HepG2 (cell line): ENCODE results near the gene NAP1L1. TPM values are rescaled to one million over a fixed set of nuclear protein-coding genes. Genes with fewer than 3 reads are reported as not detected.

Experiments used
- AKAP8 ChIP-seq: sonication (generic); formaldehyde crosslinking; IDR thresholded peaks from 2 replicates; pipeline ENCODE4 v1.5.1; 2020; ENCODE audit warnings: mild to moderate bottlenecking, missing genetic modification reagents
- CBX1 ChIP-seq: IDR thresholded peaks from one replicate; pipeline ENCODE4 v1.6.1; 2016; ENCODE audit warnings: antibody characterized with exemption, low read depth
- E2F2 ChIP-seq: sonication (generic); formaldehyde crosslinking; IDR thresholded peaks from 2 replicates; pipeline ENCODE4 v1.4.0; 2020; ENCODE audit warnings: missing genetic modification reagents, borderline replicate concordance
- E2F5 ChIP-seq: sonication (generic); formaldehyde crosslinking; conservative IDR thresholded peaks from 2 replicates; pipeline ENCODE4 v1.4.0; 2020; ENCODE audit warnings: missing genetic modification reagents
- IKZF5 ChIP-seq: IDR thresholded peaks from 2 replicates; pipeline ENCODE4 v1.6.1; 2018; ENCODE audit warnings: missing genetic modification reagents, mild to moderate bottlenecking, missing compliant biosample characterization
- KAT8 ChIP-seq: IDR thresholded peaks from 2 replicates; pipeline ENCODE4 v1.6.1; 2016; ENCODE audit warnings: missing genetic modification reagents, missing compliant biosample characterization
- KDM6A ChIP-seq: IDR thresholded peaks from 2 replicates; pipeline ENCODE4 v1.6.1; 2016; ENCODE audit warnings: low read depth
- LRRFIP1 ChIP-seq: sonication (generic); formaldehyde crosslinking; conservative IDR thresholded peaks from 2 replicates; pipeline ENCODE4 v1.4.0; 2020; ENCODE audit warnings: missing genetic modification reagents
- MEF2D ChIP-seq: sonication (generic); formaldehyde crosslinking; IDR thresholded peaks from 2 replicates; pipeline ENCODE4 v1.5.1; 2020; ENCODE audit warnings: mild to moderate bottlenecking, missing genetic modification reagents
- NPAS2 ChIP-seq: sonication (generic); formaldehyde crosslinking; IDR thresholded peaks from 2 replicates; pipeline ENCODE4 v1.8.0; 2022; ENCODE audit warnings: mild to moderate bottlenecking, missing genetic modification reagents, borderline replicate concordance
- PLRG1 ChIP-seq: fragments of 450-650 bp; conservative IDR thresholded peaks from 2 replicates; pipeline ENCODE4 v1.6.1; 2016
- RBFOX2 ChIP-seq: fragments of 200-400 bp; formaldehyde crosslinking; IDR thresholded peaks from 2 replicates; pipeline ENCODE4 v1.6.1; 2017; ENCODE audit warnings: low read depth, mild to moderate bottlenecking, low read length
- SMC3 ChIP-seq: IDR thresholded peaks from 2 replicates; pipeline ENCODE4 v1.6.1; 2011; ENCODE audit warnings: low read length, improper control_type of control experiment
- SP140L ChIP-seq: sonication (generic); formaldehyde crosslinking; IDR thresholded peaks from 2 replicates; pipeline ENCODE4 v1.4.0; 2020; ENCODE audit warnings: missing genetic modification reagents, borderline replicate concordance
- TRIM24 ChIP-seq: sonication (generic); formaldehyde crosslinking; IDR thresholded peaks from 2 replicates; pipeline ENCODE4 v1.8.0; 2022; ENCODE audit warnings: mild to moderate bottlenecking, missing genetic modification reagents
- ZFP36 ChIP-seq: fragments of 150-350 bp; IDR thresholded peaks from 2 replicates; pipeline ENCODE4 v1.6.1; 2018; ENCODE audit warnings: borderline replicate concordance, low read length, low read depth; ENCODE audit not compliant: partially characterized antibody
- ZFY ChIP-seq: sonication (generic); formaldehyde crosslinking; IDR thresholded peaks from 2 replicates; pipeline ENCODE4 v1.4.0; 2020; ENCODE audit warnings: missing genetic modification reagents
- ZNF329 ChIP-seq: sonication (generic); formaldehyde crosslinking; IDR thresholded peaks from 2 replicates; pipeline ENCODE4 v1.9.0; 2021; ENCODE audit warnings: low read depth, mild to moderate bottlenecking, missing genetic modification reagents
- ZNF652 ChIP-seq: IDR thresholded peaks from 2 replicates; pipeline ENCODE4 v1.6.1; 2016; ENCODE audit warnings: low read depth, borderline replicate concordance
- ZNF703 ChIP-seq: sonication (generic); formaldehyde crosslinking; IDR thresholded peaks from 2 replicates; pipeline ENCODE4 v1.5.1; 2020; ENCODE audit warnings: missing genetic modification reagents, mild to moderate bottlenecking, moderate library complexity, borderline replicate concordance
- ZNF776 ChIP-seq: sonication (generic); formaldehyde crosslinking; IDR thresholded peaks from 2 replicates; pipeline ENCODE4 v1.4.0; 2020; ENCODE audit warnings: mild to moderate bottlenecking, missing genetic modification reagents
- ZNF850 ChIP-seq: sonication (generic); formaldehyde crosslinking; conservative IDR thresholded peaks from 2 replicates; pipeline ENCODE4 v1.9.0; 2021; ENCODE audit warnings: mild to moderate bottlenecking, missing genetic modification reagents
- polyA plus RNA-seq, 8 experiments: library from polyadenylated mRNA; depleted of rRNA in 3 of 8; stranded (reverse) in 7 of 8; unstranded in 1 of 8; fragments of >200 nt; fragmentation: Illumina TruSeq in 4 of 8; extraction: Trizol in 4 of 8; gene quantifications; 2 replicates each; pipeline versions ENCODE4 v1.2.1 to v1.2.3, GENCODE V29; 2011 to 2016; ENCODE audit warnings: low read depth in 4 of 8, missing spikeins in 1 of 8, mixed read lengths in 1 of 8; ENCODE audit not compliant: insufficient read depth in 1 of 8
- total RNA-seq, 5 experiments: library from RNA; depleted of rRNA; stranded (reverse); fragments of >200 nt; fragmentation: Illumina TruSeq; extraction: Trizol; gene quantifications; 2 replicates each; pipeline ENCODE4 v1.2.3, GENCODE V29; 2016; ENCODE audit warnings: low read depth in 1 of 5
- TF ChIP-seq, protein P1 (sequence below): fragments of 450-650 bp; IDR thresholded peaks from 2 replicates; pipeline ENCODE4 v1.6.1; 2016

NAP1L1 gene
- total and polyA plus RNA-seq, 2 of the 13 experiments (the other 11 are each of a cell fraction or from before 2014, with no cell fraction given), result 207 to 309 TPM

- TF ChIP-seq ZNF776 (CRISPR knock-in tag), result no peak
- no peak for TF ChIP-seq SP140L (CRISPR knock-in tag)
- TF ChIP-seq ZNF850 (CRISPR knock-in tag), result no peak
- no peak for TF ChIP-seq NPAS2 (CRISPR knock-in tag)
- no peak for TF ChIP-seq IKZF5
- TF ChIP-seq ZFY (CRISPR knock-in tag), result no peak
- TF ChIP-seq, protein P1, sequence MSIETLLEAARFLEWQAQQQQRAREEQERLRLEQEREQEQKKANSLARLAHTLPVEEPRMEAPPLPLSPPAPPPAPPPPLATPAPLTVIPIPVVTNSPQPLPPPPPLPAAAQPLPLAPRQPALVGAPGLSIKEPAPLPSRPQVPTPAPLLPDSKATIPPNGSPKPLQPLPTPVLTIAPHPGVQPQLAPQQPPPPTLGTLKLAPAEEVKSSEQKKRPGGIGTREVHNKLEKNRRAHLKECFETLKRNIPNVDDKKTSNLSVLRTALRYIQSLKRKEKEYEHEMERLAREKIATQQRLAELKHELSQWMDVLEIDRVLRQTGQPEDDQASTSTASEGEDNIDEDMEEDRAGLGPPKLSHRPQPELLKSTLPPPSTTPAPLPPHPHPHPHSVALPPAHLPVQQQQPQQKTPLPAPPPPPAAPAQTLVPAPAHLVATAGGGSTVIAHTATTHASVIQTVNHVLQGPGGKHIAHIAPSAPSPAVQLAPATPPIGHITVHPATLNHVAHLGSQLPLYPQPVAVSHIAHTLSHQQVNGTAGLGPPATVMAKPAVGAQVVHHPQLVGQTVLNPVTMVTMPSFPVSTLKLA, result no peak
- no peak for TF ChIP-seq ZNF703 (CRISPR knock-in tag)
- no peak for TF ChIP-seq MEF2D (CRISPR knock-in tag)
- no peak for TF ChIP-seq LRRFIP1 (CRISPR knock-in tag)
- TF ChIP-seq CBX1, result no peak
- TF ChIP-seq KDM6A, result no peak
- no peak for TF ChIP-seq KAT8 (CRISPR knock-in tag)
- TF ChIP-seq E2F2, result no peak
- TF ChIP-seq ZFP36, result no peak
- no peak for TF ChIP-seq PLRG1
- no peak for TF ChIP-seq AKAP8 (CRISPR knock-in tag)
- no peak for TF ChIP-seq TRIM24 (CRISPR knock-in tag)
- peak; percentile 72 for TF ChIP-seq RBFOX2
- no peak for TF ChIP-seq ZNF329 (CRISPR knock-in tag)
- TF ChIP-seq SMC3, result no peak
- TF ChIP-seq E2F5 (CRISPR knock-in tag), result no peak
- no peak for TF ChIP-seq ZNF652
Observed at GRCh38 chr12:76028571-76029277, 55.8 kb downstream of the NAP1L1 start (continued).
